DND-41 (cell line): ENCODE results near the gene CASTOR1.

Source experiments
- CTCF ChIP-seq: IDR thresholded peaks from 2 replicates; pipeline ENCODE4 v1.5.1; 2012; ENCODE audit warnings: borderline replicate concordance, low read length, moderate library complexity, mild to moderate bottlenecking; ENCODE audit not compliant: poor library complexity, severe bottlenecking; ENCODE audit errors: extremely low read depth
- EZH2 ChIP-seq: IDR thresholded peaks from 3 replicates; pipeline ENCODE4 v1.6.1; 2012; ENCODE audit warnings: borderline replicate concordance, low read depth, mild to moderate bottlenecking, moderate library complexity, low read length, inconsistent platforms; ENCODE audit not compliant: severe bottlenecking

- TF ChIP-seq CTCF: no peak
- no peak for TF ChIP-seq EZH2
These were observed 17.8 kb upstream of the CASTOR1 start for GRCh38 chr22:30307041-30307574.
